ENCODE measurements around the gene LRRN4CL. TPM values are rescaled to one million over a fixed set of nuclear protein-coding genes. Genes with fewer than 3 reads are reported as not detected.
A peak's percentile ranks its signal among the peaks of the same experiment; 100 is the strongest.
"Not testable (repeated sequence)": the region's sequence is repeated elsewhere in the genome, so short reads cannot be mapped to it uniquely, and the experiment has no call there.

Gene LRRN4CL
- polyA plus RNA-seq, 3 donors from 2014 or later: not detected

- Mint-ChIP-seq H3K4me3 (peak within 1 kb of the TSS; percentile 90 to 95 (median 91)), H3K27me3 (ENCODE audit: low read depth in 3 of 3) (peaks cover 8 to 12% (median 11%) of the 10 kb centered on the region in 3 donors), H3K36me3 (peaks cover 3 to 9% (median 3%) of the 10 kb centered on the region in 3 donors), H3K4me1 (peaks cover 34 to 56% of the 10 kb centered on the region in 2 donors), H3K27ac (peak within 1 kb of the TSS; percentile 86 to 95 (median 93)), H3K9me3 (no peaks in the 10 kb centered on the region)
- DNase-seq: peak; percentile 94 to 96 (median 95)
Observed at GRCh38 chr11:62665075-62665598, 24.2 kb downstream of the LRRN4CL start, which contains the start of the genes C11orf98 and CSKMT. TSS of gene C11orf98 (minus strand) at chr11:62665210. CDS start at chr11:62665169, 41 bp downstream. TSS of gene CSKMT (plus strand) at chr11:62665312. CDS start at chr11:62665880, 568 bp downstream.

GRCh38 chr11:62664405-62665074 is 24.8 kb downstream of the LRRN4CL start:
- H3K27ac Mint-ChIP-seq: peak overlapping the region; percentile 86 to 95 (median 93)
- DNase-seq: no peak
- H3K4me3 Mint-ChIP-seq: peak overlapping the region; percentile 90 to 95 (median 91)
- H3K36me3 Mint-ChIP-seq: peaks cover 3 to 9% (median 3%) of the 10 kb centered on the region in 3 donors
- H3K27me3 Mint-ChIP-seq (ENCODE audit: low read depth in 3 of 3): peaks cover 8 to 12% (median 11%) of the 10 kb centered on the region in 3 donors
- H3K9me3 Mint-ChIP-seq: no peaks in the 10 kb centered on the region
- H3K4me1 Mint-ChIP-seq: peaks cover 29 to 51% of the 10 kb centered on the region in 2 donors

GRCh38 chr11:62656796-62657429 is 32.4 kb downstream of the LRRN4CL start:
- Mint-ChIP-seq H3K27ac (no peak overlapping the region), H3K4me1 (peaks cover 12 to 17% of the 10 kb centered on the region in 2 donors), H3K9me3 (no peaks in the 10 kb centered on the region), H3K4me3 (no peak overlapping the region), H3K36me3 (no peaks in the 10 kb centered on the region), H3K27me3 (ENCODE audit: low read depth in 3 of 3) (peaks cover 9 to 26% (median 24%) of the 10 kb centered on the region in 3 donors)
- no peak for DNase-seq

GRCh38 chr11:62654297-62654696 is 35.0 kb downstream of the LRRN4CL start:
- Mint-ChIP-seq H3K27ac (peak overlapping the region; percentile 7 to 95 (median 68)), H3K4me3 (peak overlapping the region; percentile 41 to 59 (median 55)), H3K27me3 (ENCODE audit: low read depth in 3 of 3) (peaks cover 9 to 26% (median 24%) of the 10 kb centered on the region in 3 donors), H3K4me1 (peaks cover 19 to 26% of the 10 kb centered on the region in 2 donors), H3K36me3 (no peaks in the 10 kb centered on the region), H3K9me3 (no peaks in the 10 kb centered on the region)
- no peak for DNase-seq

GRCh38 chr11:62652161-62653006 is 36.9 kb downstream of the LRRN4CL start:
- H3K36me3 Mint-ChIP-seq: no peaks in the 10 kb centered on the region
- peak overlapping the region; percentile 87 to 93 (median 90) for H3K4me3 Mint-ChIP-seq
- peaks cover 9 to 26% (median 24%) of the 10 kb centered on the region in 3 donors for H3K27me3 Mint-ChIP-seq (ENCODE audit: low read depth in 3 of 3)
- peak overlapping the region; percentile 74 to 95 (median 93) for H3K27ac Mint-ChIP-seq
- peaks cover 20 to 26% of the 10 kb centered on the region in 2 donors for H3K4me1 Mint-ChIP-seq
- no peaks in the 10 kb centered on the region for H3K9me3 Mint-ChIP-seq
- no peak for DNase-seq

- DNase-seq, H3K4me3 Mint-ChIP-seq, H3K36me3 Mint-ChIP-seq, H3K9me3 Mint-ChIP-seq: not testable (repeated sequence)
- Mint-ChIP-seq H3K27me3 (ENCODE audit: low read depth in 3 of 3) (peaks cover 9 to 28% (median 24%) of the 10 kb centered on the region in 3 donors), H3K27ac (peak overlapping the region in 2 of 6 donors; percentile 30 to 46), H3K4me1 (peaks cover 34 to 41% of the 10 kb centered on the region in 2 donors)
Observed at GRCh38 chr11:62650283-62650682, 39.0 kb downstream of the LRRN4CL start.

- no peak overlapping the region for H3K27ac Mint-ChIP-seq
Observed at GRCh38 chr11:62649486-62649885, 39.8 kb downstream of the LRRN4CL start.

GRCh38 chr11:62648967-62649364 is 40.4 kb downstream of the LRRN4CL start:
- peak overlapping the region in 1 of 6 donors; percentile 40 for H3K27ac Mint-ChIP-seq
- peaks cover 9 to 16% (median 11%) of the 10 kb centered on the region in 3 donors for H3K27me3 Mint-ChIP-seq (ENCODE audit: low read depth in 3 of 3)
- H3K36me3 Mint-ChIP-seq: no peaks in the 10 kb centered on the region
- H3K4me3 Mint-ChIP-seq: no peak overlapping the region
- peaks cover 45 to 51% of the 10 kb centered on the region in 2 donors for H3K4me1 Mint-ChIP-seq
- no peak for DNase-seq
- H3K9me3 Mint-ChIP-seq: no peaks in the 10 kb centered on the region

More at GRCh38 chr11:62649486-62649885, 39.8 kb downstream of the LRRN4CL start:
- Mint-ChIP-seq H3K4me1 (peaks cover 40 to 48% of the 10 kb centered on the region in 2 donors), H3K36me3 (no peaks in the 10 kb centered on the region), H3K4me3 (no peak overlapping the region), H3K27me3 (ENCODE audit: low read depth in 3 of 3) (peaks cover 9 to 21% (median 16%) of the 10 kb centered on the region in 3 donors), H3K9me3 (no peaks in the 10 kb centered on the region)
- DNase-seq: no peak

GRCh38 chr11:62648185-62648966 is 41.0 kb downstream of the LRRN4CL start:
- peaks cover 5 to 10% (median 8%) of the 10 kb centered on the region in 3 donors for H3K27me3 Mint-ChIP-seq (ENCODE audit: low read depth in 3 of 3)
- peaks cover 42 to 47% of the 10 kb centered on the region in 2 donors for H3K4me1 Mint-ChIP-seq
- H3K27ac Mint-ChIP-seq: peak overlapping the region in 1 of 6 donors; percentile 35

GRCh38 chr11:62647609-62648005 is 41.7 kb downstream of the LRRN4CL start:
- Mint-ChIP-seq H3K27me3 (ENCODE audit: low read depth in 3 of 3) (peaks cover 0 to 7% (median 1%) of the 10 kb centered on the region in 3 donors), H3K9me3 (no peaks in the 10 kb centered on the region), H3K36me3 (no peaks in the 10 kb centered on the region)

More at GRCh38 chr11:62648185-62648966, 41.0 kb downstream of the LRRN4CL start:
- DNase-seq: no peak
- Mint-ChIP-seq H3K4me3 (no peak overlapping the region), H3K36me3 (no peaks in the 10 kb centered on the region), H3K9me3 (no peaks in the 10 kb centered on the region)

GRCh38 chr11:62646825-62647608 is 42.3 kb downstream of the LRRN4CL start:
- DNase-seq: no peak
- H3K9me3 Mint-ChIP-seq: no peaks in the 10 kb centered on the region
- H3K4me1 Mint-ChIP-seq: peaks cover 35% of the 10 kb centered on the region in 2 donors
- peak overlapping the region; percentile 91 to 99 (median 96) for H3K4me3 Mint-ChIP-seq
- H3K27ac Mint-ChIP-seq: peak overlapping the region; percentile 95 to 99 (median 98)
- H3K36me3 Mint-ChIP-seq: no peaks in the 10 kb centered on the region
- peaks cover 0 to 7% (median 0%) of the 10 kb centered on the region in 3 donors for H3K27me3 Mint-ChIP-seq (ENCODE audit: low read depth in 3 of 3)

More at GRCh38 chr11:62647609-62648005, 41.7 kb downstream of the LRRN4CL start:
- DNase-seq: no peak
- Mint-ChIP-seq H3K4me3 (no peak overlapping the region), H3K27ac (peak overlapping the region in 1 of 6 donors; percentile 35), H3K4me1 (peaks cover 37 to 41% of the 10 kb centered on the region in 2 donors)
